ENCODE measurements around the gene ZNF264.
"Not testable (repeated sequence)": the region's sequence is repeated elsewhere in the genome, so short reads cannot be mapped to it uniquely, and the experiment has no call there.

Gene ZNF264

GRCh38 chr19:57242821-57243220, 51.5 kb downstream of the ZNF264 start:
- peaks cover 13 to 38% of the 10 kb centered on the region in 2 donors for H3K36me3 ChIP-seq (ENCODE audit: control insufficient read depth in 1 of 2, insufficient read depth in 2 of 2, low read length in 2 of 2)
- H3K9me3 ChIP-seq (ENCODE audit: control insufficient read depth in 1 of 2, low read length in 2 of 2): no peaks in the 10 kb centered on the region
- peaks cover 19 to 20% of the 10 kb centered on the region in 2 donors for H3K4me1 ChIP-seq (ENCODE audit: control insufficient read depth in 1 of 2, insufficient read depth in 2 of 2, low read length in 2 of 2)
- H3K4me3 ChIP-seq (ENCODE audit: low read depth in 1 of 2, low read length in 2 of 2): no peak overlapping the region
- no peaks in the 10 kb centered on the region for H3K27me3 ChIP-seq (ENCODE audit: control insufficient read depth in 1 of 2, insufficient read depth in 2 of 2, low read length in 2 of 2)
- H3K27ac ChIP-seq (ENCODE audit: low read depth, low read length): no peak overlapping the region
- no peak overlapping the region for H3K9ac ChIP-seq (ENCODE audit: low read depth in 1 of 2, low read length in 2 of 2)

GRCh38 chr19:57244513-57244912, 53.2 kb downstream of the ZNF264 start:
- peaks cover 19 to 51% of the 10 kb centered on the region in 2 donors for H3K36me3 ChIP-seq (ENCODE audit: control insufficient read depth in 1 of 2, insufficient read depth in 2 of 2, low read length in 2 of 2)

GRCh38 chr19:57245066-57245465, 53.8 kb downstream of the ZNF264 start:
- Histone ChIP-seq H3K4me3 (ENCODE audit: low read depth in 1 of 2, low read length in 2 of 2) (no peak overlapping the region), H3K36me3 (ENCODE audit: control insufficient read depth in 1 of 2, insufficient read depth in 2 of 2, low read length in 2 of 2) (peaks cover 19 to 54% of the 10 kb centered on the region in 2 donors), H3K27ac (ENCODE audit: low read depth, low read length) (no peak overlapping the region), H3K9me3 (ENCODE audit: control insufficient read depth in 1 of 2, low read length in 2 of 2) (no peaks in the 10 kb centered on the region), H3K4me1 (ENCODE audit: control insufficient read depth in 1 of 2, insufficient read depth in 2 of 2, low read length in 2 of 2) (peaks cover 17 to 19% of the 10 kb centered on the region in 2 donors), H3K9ac (ENCODE audit: low read depth in 1 of 2, low read length in 2 of 2) (no peak overlapping the region), H3K27me3 (ENCODE audit: control insufficient read depth in 1 of 2, insufficient read depth in 2 of 2, low read length in 2 of 2) (no peaks in the 10 kb centered on the region)

More at GRCh38 chr19:57244513-57244912, 53.2 kb downstream of the ZNF264 start:
- no peaks in the 10 kb centered on the region for H3K9me3 ChIP-seq (ENCODE audit: control insufficient read depth in 1 of 2, low read length in 2 of 2)
- no peak overlapping the region for H3K27ac ChIP-seq (ENCODE audit: low read depth, low read length)
- no peak overlapping the region for H3K4me3 ChIP-seq (ENCODE audit: low read depth in 1 of 2, low read length in 2 of 2)
- H3K9ac ChIP-seq (ENCODE audit: low read depth in 1 of 2, low read length in 2 of 2): no peak overlapping the region
- no peaks in the 10 kb centered on the region for H3K27me3 ChIP-seq (ENCODE audit: control insufficient read depth in 1 of 2, insufficient read depth in 2 of 2, low read length in 2 of 2)
- peaks cover 19 to 20% of the 10 kb centered on the region in 2 donors for H3K4me1 ChIP-seq (ENCODE audit: control insufficient read depth in 1 of 2, insufficient read depth in 2 of 2, low read length in 2 of 2)

- no peak overlapping the region for H3K4me3 ChIP-seq (ENCODE audit: low read depth in 1 of 2, low read length in 2 of 2)
- H3K4me1 ChIP-seq (ENCODE audit: control insufficient read depth in 1 of 2, insufficient read depth in 2 of 2, low read length in 2 of 2): peaks cover 16 to 19% of the 10 kb centered on the region in 2 donors
- no peak overlapping the region for H3K27ac ChIP-seq (ENCODE audit: low read depth, low read length)
- no peaks in the 10 kb centered on the region for H3K9me3 ChIP-seq (ENCODE audit: control insufficient read depth in 1 of 2, low read length in 2 of 2)
- peaks cover 25 to 62% of the 10 kb centered on the region in 2 donors for H3K36me3 ChIP-seq (ENCODE audit: control insufficient read depth in 1 of 2, insufficient read depth in 2 of 2, low read length in 2 of 2)
- H3K9ac ChIP-seq (ENCODE audit: low read depth in 1 of 2, low read length in 2 of 2): no peak overlapping the region
- H3K27me3 ChIP-seq (ENCODE audit: control insufficient read depth in 1 of 2, insufficient read depth in 2 of 2, low read length in 2 of 2): no peaks in the 10 kb centered on the region
Observed at GRCh38 chr19:57245959-57246358, 54.7 kb downstream of the ZNF264 start.

- Histone ChIP-seq H3K27ac (ENCODE audit: low read depth, low read length) (no peak overlapping the region), H3K27me3 (ENCODE audit: control insufficient read depth in 1 of 2, insufficient read depth in 2 of 2, low read length in 2 of 2) (no peaks in the 10 kb centered on the region), H3K9me3 (ENCODE audit: control insufficient read depth in 1 of 2, low read length in 2 of 2) (peaks cover 0 to 4% of the 10 kb centered on the region in 2 donors), H3K36me3 (ENCODE audit: control insufficient read depth in 1 of 2, insufficient read depth in 2 of 2, low read length in 2 of 2) (peaks cover 39 to 86% of the 10 kb centered on the region in 2 donors), H3K9ac (ENCODE audit: low read depth in 1 of 2, low read length in 2 of 2) (no peak overlapping the region), H3K4me3 (ENCODE audit: low read depth in 1 of 2, low read length in 2 of 2) (no peak overlapping the region), H3K4me1 (ENCODE audit: control insufficient read depth in 1 of 2, insufficient read depth in 2 of 2, low read length in 2 of 2) (no peaks in the 10 kb centered on the region)
Observed at GRCh38 chr19:57248646-57249045, 57.3 kb downstream of the ZNF264 start.

- no peak overlapping the region for H3K4me3 ChIP-seq (ENCODE audit: low read depth in 1 of 2, low read length in 2 of 2)
- no peak overlapping the region for H3K27ac ChIP-seq (ENCODE audit: low read depth, low read length)
- no peaks in the 10 kb centered on the region for H3K4me1 ChIP-seq (ENCODE audit: control insufficient read depth in 1 of 2, insufficient read depth in 2 of 2, low read length in 2 of 2)
- H3K9ac ChIP-seq (ENCODE audit: low read depth in 1 of 2, low read length in 2 of 2): no peak overlapping the region
- H3K27me3 ChIP-seq (ENCODE audit: control insufficient read depth in 1 of 2, insufficient read depth in 2 of 2, low read length in 2 of 2): no peaks in the 10 kb centered on the region
- H3K9me3 ChIP-seq (ENCODE audit: control insufficient read depth in 1 of 2, low read length in 2 of 2): peaks cover 0 to 10% of the 10 kb centered on the region in 2 donors
- peaks cover 46 to 88% of the 10 kb centered on the region in 2 donors for H3K36me3 ChIP-seq (ENCODE audit: control insufficient read depth in 1 of 2, insufficient read depth in 2 of 2, low read length in 2 of 2)
Observed at GRCh38 chr19:57249329-57249728, 58.0 kb downstream of the ZNF264 start.

GRCh38 chr19:57253767-57254166, 62.5 kb downstream of the ZNF264 start:
- not testable (repeated sequence) for H3K4me1 ChIP-seq (ENCODE audit: control insufficient read depth in 1 of 2, insufficient read depth in 2 of 2, low read length in 2 of 2); H3K27ac ChIP-seq (ENCODE audit: low read depth, low read length); H3K9ac ChIP-seq (ENCODE audit: low read depth in 1 of 2, low read length in 2 of 2); H3K4me3 ChIP-seq (ENCODE audit: low read depth in 1 of 2, low read length in 2 of 2); H3K27me3 ChIP-seq (ENCODE audit: control insufficient read depth in 1 of 2, insufficient read depth in 2 of 2, low read length in 2 of 2)
- peaks cover 36 to 62% of the 10 kb centered on the region in 2 donors for H3K36me3 ChIP-seq (ENCODE audit: control insufficient read depth in 1 of 2, insufficient read depth in 2 of 2, low read length in 2 of 2)
- H3K9me3 ChIP-seq (ENCODE audit: control insufficient read depth in 1 of 2, low read length in 2 of 2): peaks cover 0 to 10% of the 10 kb centered on the region in 2 donors

- H3K4me1 ChIP-seq (ENCODE audit: control insufficient read depth in 1 of 2, insufficient read depth in 2 of 2, low read length in 2 of 2): no peaks in the 10 kb centered on the region
- no peak overlapping the region for H3K9ac ChIP-seq (ENCODE audit: low read depth in 1 of 2, low read length in 2 of 2)
- no peak overlapping the region for H3K4me3 ChIP-seq (ENCODE audit: low read depth in 1 of 2, low read length in 2 of 2)
- peaks cover 0 to 13% of the 10 kb centered on the region in 2 donors for H3K36me3 ChIP-seq (ENCODE audit: control insufficient read depth in 1 of 2, insufficient read depth in 2 of 2, low read length in 2 of 2)
- H3K27ac ChIP-seq (ENCODE audit: low read depth, low read length): no peak overlapping the region
- H3K27me3 ChIP-seq (ENCODE audit: control insufficient read depth in 1 of 2, insufficient read depth in 2 of 2, low read length in 2 of 2): no peaks in the 10 kb centered on the region
- peaks cover 0 to 6% of the 10 kb centered on the region in 2 donors for H3K9me3 ChIP-seq (ENCODE audit: control insufficient read depth in 1 of 2, low read length in 2 of 2)
Observed at GRCh38 chr19:57262044-57262443, 70.7 kb downstream of the ZNF264 start.

GRCh38 chr19:57263244-57263741, 72.0 kb downstream of the ZNF264 start:
- no peak overlapping the region for H3K4me3 ChIP-seq (ENCODE audit: low read depth in 1 of 2, low read length in 2 of 2)
- H3K9me3 ChIP-seq (ENCODE audit: control insufficient read depth in 1 of 2, low read length in 2 of 2): peaks cover 0 to 6% of the 10 kb centered on the region in 2 donors
- H3K27ac ChIP-seq (ENCODE audit: low read depth, low read length): no peak overlapping the region
- no peaks in the 10 kb centered on the region for H3K27me3 ChIP-seq (ENCODE audit: control insufficient read depth in 1 of 2, insufficient read depth in 2 of 2, low read length in 2 of 2)
- H3K4me1 ChIP-seq (ENCODE audit: control insufficient read depth in 1 of 2, insufficient read depth in 2 of 2, low read length in 2 of 2): no peaks in the 10 kb centered on the region
- peaks cover 0 to 10% of the 10 kb centered on the region in 2 donors for H3K36me3 ChIP-seq (ENCODE audit: control insufficient read depth in 1 of 2, insufficient read depth in 2 of 2, low read length in 2 of 2)
- no peak overlapping the region for H3K9ac ChIP-seq (ENCODE audit: low read depth in 1 of 2, low read length in 2 of 2)

- no peaks in the 10 kb centered on the region for H3K36me3 ChIP-seq (ENCODE audit: control insufficient read depth in 1 of 2, insufficient read depth in 2 of 2, low read length in 2 of 2)
- H3K27ac ChIP-seq (ENCODE audit: low read depth, low read length): no peak overlapping the region
- no peak overlapping the region for H3K9ac ChIP-seq (ENCODE audit: low read depth in 1 of 2, low read length in 2 of 2)
- H3K4me3 ChIP-seq (ENCODE audit: low read depth in 1 of 2, low read length in 2 of 2): no peak overlapping the region
- H3K4me1 ChIP-seq (ENCODE audit: control insufficient read depth in 1 of 2, insufficient read depth in 2 of 2, low read length in 2 of 2): no peaks in the 10 kb centered on the region
- H3K27me3 ChIP-seq (ENCODE audit: control insufficient read depth in 1 of 2, insufficient read depth in 2 of 2, low read length in 2 of 2): no peaks in the 10 kb centered on the region
- H3K9me3 ChIP-seq (ENCODE audit: control insufficient read depth in 1 of 2, low read length in 2 of 2): no peaks in the 10 kb centered on the region
Observed at GRCh38 chr19:57267291-57267690, 76.0 kb downstream of the ZNF264 start.
